HG02870 (cell line): ENCODE data around the gene DDIT3.

Experiments used
- ATAC-seq: cut with Tn5 transposase; IDR thresholded peaks from one replicate; pipeline ENCODE4 v1.9.1; 2021; ENCODE audit warnings: mild to moderate bottlenecking, moderate library complexity; ENCODE audit not compliant: unreplicated experiment

DDIT3 gene

DNA sequence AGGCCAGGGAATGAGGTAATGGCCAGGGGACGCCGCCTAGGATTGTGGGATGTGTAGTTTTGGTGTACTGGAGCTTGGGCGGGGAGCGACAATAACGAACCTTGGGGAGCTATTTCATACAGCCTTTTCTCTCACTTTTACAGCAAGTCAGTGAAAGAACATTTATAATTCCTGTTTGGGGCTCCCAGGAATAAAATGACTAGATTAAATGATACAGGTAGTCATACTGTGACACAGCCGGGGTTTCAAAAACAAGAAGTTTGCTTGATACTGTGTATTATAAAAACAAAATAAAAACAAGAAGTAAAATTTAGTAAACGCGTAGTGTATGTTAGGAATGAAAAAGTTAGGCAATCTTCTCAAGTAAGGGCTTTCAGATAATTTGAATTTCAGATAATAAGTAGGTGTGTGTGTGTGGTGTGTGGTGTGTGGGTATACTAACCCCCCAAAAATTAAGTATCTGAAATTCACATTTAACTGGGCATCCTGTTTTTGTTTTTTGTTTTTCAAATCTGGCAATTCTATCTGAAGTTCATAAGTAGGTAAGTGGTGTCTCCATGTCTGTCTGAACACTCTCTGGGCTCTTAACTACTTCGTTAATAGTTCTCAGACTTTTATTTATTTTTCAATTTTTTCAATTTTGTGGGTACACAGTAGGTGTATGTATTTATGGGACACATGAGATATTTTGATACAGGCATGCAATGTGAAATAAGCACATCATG is 27.1 kb upstream of the DDIT3 start:
- no peak for ATAC-seq

GRCh38 chr12:57546438-57547287 is 26.3 kb upstream of the DDIT3 start, which contains the start of gene DCTN2:
DCTN2 (minus strand) TSS chr12:57547192; CDS start chr12:57547063, 129 bp downstream.
- ATAC-seq = peak; percentile 99

GRCh38 chr12:57545809-57546437 is 25.6 kb upstream of the DDIT3 start:
- ATAC-seq = no peak

- ATAC-seq = no peak
Observed at GRCh38 chr12:57543581-57543980, 23.3 kb upstream of the DDIT3 start.

- no peak for ATAC-seq
Observed at GRCh38 chr12:57541717-57542116, 21.4 kb upstream of the DDIT3 start.

DNA sequence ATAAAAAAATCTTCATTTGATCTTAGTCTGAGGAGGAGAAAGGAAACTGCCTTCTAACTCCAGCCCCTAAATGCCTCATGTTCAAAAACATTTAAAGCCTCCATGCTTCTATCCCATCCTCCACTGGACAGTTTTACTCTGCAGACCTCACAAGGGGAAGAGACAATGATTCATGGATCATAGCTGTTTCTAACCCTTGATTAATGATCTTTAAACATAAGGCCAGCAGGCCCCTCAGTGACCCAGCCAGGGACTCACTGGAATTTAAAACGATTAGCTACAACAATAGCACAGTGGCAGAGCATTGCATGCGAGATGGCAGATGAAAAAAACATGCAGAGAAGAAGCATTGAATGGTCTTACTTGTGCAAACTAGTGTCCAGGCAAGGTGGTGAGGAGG is 20.7 kb upstream of the DDIT3 start:
- ATAC-seq = no peak

DNA sequence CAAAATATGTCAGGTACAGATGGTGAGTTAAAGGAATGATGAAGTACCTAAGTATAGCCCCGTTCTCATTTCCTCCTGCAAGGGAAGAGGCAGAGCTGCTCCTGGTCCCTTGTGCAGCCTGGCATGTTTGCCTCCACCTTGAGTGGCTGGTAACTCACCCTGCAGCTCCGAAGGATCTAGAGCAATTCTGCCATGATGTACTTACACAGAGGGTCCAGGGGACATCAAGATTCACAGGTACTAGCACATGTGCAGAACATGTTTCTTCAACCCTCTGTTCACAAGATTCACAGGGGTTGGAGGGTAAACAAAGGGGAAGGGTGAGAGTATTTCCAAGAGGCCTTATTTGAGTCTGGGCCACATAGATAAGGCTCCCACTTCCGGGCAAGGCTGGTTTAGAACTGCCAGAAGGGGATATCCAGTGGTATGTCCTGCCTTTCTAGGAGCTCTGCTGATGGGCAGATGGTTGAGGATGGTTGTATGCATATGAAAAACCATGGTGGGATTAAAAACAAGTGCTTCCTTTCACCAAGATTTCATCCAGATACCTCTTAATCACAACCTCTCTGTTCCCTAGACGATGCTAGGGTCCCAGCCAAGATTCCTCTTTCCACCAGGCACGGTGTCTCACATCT is 18.9 kb upstream of the DDIT3 start:
- no peak for ATAC-seq

- no peak for ATAC-seq
Observed at GRCh38 chr12:57536597-57536942, 16.3 kb upstream of the DDIT3 start.

- no peak for ATAC-seq
Observed at GRCh38 chr12:57535764-57536596, 15.7 kb upstream of the DDIT3 start.

DNA sequence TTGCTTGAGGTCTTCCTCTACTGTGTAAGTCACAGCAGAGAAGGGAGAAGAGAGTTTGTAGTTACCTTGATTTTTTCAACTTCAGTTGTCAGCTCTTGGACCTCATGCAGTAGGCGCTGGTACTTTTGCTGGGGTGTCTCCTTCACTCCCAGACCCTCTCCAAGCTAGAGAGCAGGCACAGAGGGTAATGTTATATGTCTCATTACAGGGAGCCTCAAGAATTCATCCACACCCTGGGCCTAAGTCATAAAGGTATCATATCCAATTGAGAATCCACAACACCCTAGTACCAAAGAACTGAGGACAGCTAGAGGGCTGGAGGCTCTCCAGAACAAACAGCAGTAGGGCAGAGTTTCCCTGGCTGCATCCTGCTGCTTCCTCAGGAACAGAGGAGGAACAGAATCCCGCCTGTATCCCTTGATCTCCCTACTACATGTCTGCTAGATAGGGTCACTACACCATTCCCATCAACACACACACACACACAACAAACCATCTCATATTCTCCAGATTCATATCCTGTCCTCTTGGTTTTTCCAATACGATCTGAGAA is 14.8 kb upstream of the DDIT3 start:
- no peak for ATAC-seq

DNA sequence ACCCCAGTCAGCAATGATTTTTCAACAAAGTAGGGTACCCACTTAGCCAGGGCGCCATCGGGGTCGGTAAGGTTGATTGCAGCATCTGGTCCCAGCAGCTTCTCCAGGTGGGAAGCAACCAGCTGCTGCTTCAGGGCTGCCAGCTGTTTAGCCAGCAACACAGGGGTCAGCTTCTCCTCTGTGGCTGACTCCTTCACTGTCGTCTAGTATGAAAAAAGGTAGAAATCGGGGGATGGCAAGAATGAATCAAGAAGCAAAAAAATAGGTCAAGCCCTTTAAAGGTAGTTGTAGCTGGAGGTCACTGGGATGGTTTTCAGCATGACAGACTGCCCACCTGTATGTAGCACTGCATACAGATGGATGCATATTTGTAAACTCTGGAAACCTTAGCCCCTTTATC is 13.9 kb upstream of the DDIT3 start:
- no peak for ATAC-seq

- ATAC-seq = no peak
Observed at GRCh38 chr12:57533108-57533507, 12.8 kb upstream of the DDIT3 start.

GRCh38 chr12:57531836-57532235 is 11.5 kb upstream of the DDIT3 start:
- no peak for ATAC-seq

- ATAC-seq = no peak
Observed at GRCh38 chr12:57530396-57531142, 10.3 kb upstream of the DDIT3 start.

GRCh38 chr12:57529831-57530230 is 9.5 kb upstream of the DDIT3 start:
- ATAC-seq = no peak

DNA sequence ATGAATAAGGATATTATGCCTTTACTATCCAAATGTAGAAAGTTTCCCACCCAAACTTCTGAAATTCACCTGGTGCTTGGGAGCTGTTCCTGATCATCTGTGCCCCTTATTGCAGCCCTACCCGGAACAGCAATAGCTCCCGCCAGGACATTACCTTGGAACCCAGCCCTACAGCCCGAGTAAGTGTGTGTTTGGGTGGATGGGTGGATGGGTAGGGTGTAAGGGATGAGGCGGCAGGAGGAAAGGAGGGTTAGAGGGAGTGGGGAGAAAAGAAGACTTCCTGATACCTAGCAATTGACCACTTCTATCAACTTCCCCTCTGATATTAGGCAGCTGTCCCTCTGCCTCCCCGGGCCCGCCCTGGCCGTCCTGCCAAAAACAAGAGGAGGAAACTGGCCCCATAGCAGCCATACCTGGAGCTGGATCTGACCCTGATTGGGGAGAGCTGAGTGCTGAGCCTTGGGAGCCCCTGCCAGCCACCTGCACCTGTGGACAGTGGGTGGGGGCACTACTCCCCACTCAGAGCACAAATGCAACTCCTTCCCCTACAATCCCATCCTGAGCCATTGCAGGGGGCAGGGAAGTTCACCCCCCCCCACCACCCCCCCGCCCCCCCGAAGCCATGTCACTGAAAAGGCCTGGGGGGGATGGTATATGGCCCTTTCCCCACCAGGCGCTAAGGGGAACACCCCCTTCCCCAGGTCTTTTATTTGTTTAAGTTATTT is 8.7 kb upstream of the DDIT3 start:
- ATAC-seq = no peak

GRCh38 chr12:57528176-57528575 is 7.9 kb upstream of the DDIT3 start:
- no peak for ATAC-seq

DNA sequence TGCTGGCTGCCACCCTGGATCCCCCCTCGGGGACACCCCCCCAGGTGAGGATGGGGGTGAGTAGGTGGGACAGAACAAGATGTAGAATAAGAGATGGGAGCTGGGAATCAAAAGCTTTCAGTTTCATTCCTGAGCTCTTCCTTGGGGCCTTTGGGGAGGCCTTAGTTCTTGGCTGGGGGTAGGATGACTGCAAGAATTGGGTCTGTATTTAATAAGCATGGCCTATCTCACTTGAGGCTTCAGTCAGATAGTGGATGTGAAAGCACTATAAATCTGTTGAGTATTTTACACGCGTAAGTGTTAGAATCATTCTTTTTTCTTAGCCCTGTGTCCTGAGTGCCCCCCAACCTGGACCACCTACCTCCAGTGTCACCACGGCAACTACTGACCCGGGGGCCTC is 6.9 kb upstream of the DDIT3 start:
- no peak for ATAC-seq
